Astrocyte (in vitro differentiated cells and primary cell): ENCODE measurements around the gene MAP3K20. TPM values are rescaled to one million over a fixed set of nuclear protein-coding genes. Genes with fewer than 3 reads are reported as not detected.
A peak's percentile ranks its signal among the peaks of the same experiment; 100 is the strongest.
"Not testable (repeated sequence)": the region's sequence is repeated elsewhere in the genome, so short reads cannot be mapped to it uniquely, and the experiment has no call there.

ENCODE experiments used
- DNase-seq: peaks from one replicate; pipeline ENCODE4 v3.0.0-alpha.2; 2010; ENCODE audit warnings: low read depth
- FAIRE-seq: peaks from 2 replicates; lab custom pipeline; 2011; peaks lifted over from hg19 to GRCh38; lab: Jason Lieb, UNC
- H2AFZ ChIP-seq: 2 replicates; pipeline ENCODE4 v1.6.0; 2012; ENCODE audit warnings: low read depth, low read length, inconsistent platforms
- H3K27ac ChIP-seq: 2 replicates; pipeline ENCODE4 v1.5.1; 2011; ENCODE audit warnings: low read depth, low read length, inconsistent platforms
- H3K27me3 ChIP-seq: 2 replicates; pipeline ENCODE4 v1.6.0; 2011; ENCODE audit warnings: low read length, inconsistent platforms; ENCODE audit not compliant: insufficient read depth
- H3K36me3 ChIP-seq: 2 replicates; pipeline ENCODE4 v1.5.1; 2011; ENCODE audit warnings: low read length, inconsistent platforms; ENCODE audit not compliant: insufficient read depth
- H3K4me1 ChIP-seq: 2 replicates; pipeline ENCODE4 v1.5.1; 2011; ENCODE audit warnings: low read length, inconsistent platforms; ENCODE audit not compliant: insufficient read depth
- H3K4me2 ChIP-seq: 2 replicates; pipeline ENCODE4 v1.6.0; 2012; ENCODE audit warnings: low read length, inconsistent platforms
- H3K4me3 ChIP-seq: 2 replicates; pipeline ENCODE4 v1.5.1; 2011; ENCODE audit warnings: low read depth, mild to moderate bottlenecking, low read length, inconsistent platforms; ENCODE audit not compliant: insufficient read depth
- H3K79me2 ChIP-seq: 2 replicates; pipeline ENCODE4 v1.6.0; 2012; ENCODE audit warnings: mild to moderate bottlenecking, low read length, inconsistent platforms; ENCODE audit not compliant: insufficient read depth
- H3K9ac ChIP-seq: 2 replicates; pipeline ENCODE4 v1.6.0; 2012; ENCODE audit warnings: mild to moderate bottlenecking, low read length, inconsistent platforms
- H3K9me3 ChIP-seq: 2 replicates; pipeline ENCODE4 v1.5.1; 2012; ENCODE audit warnings: low read depth, mild to moderate bottlenecking, low read length, inconsistent platforms; ENCODE audit not compliant: insufficient read depth
- H4K20me1 ChIP-seq: 2 replicates; pipeline ENCODE4 v1.6.0; 2012; ENCODE audit warnings: low read length, inconsistent platforms; ENCODE audit not compliant: insufficient read depth
- H3K27ac Mint-ChIP-seq: one replicate; pipeline ENCODE4 v1.8.0; 2021; ENCODE audit warnings: mild to moderate bottlenecking, mixed read lengths; ENCODE audit not compliant: unreplicated experiment
- H3K27me3 Mint-ChIP-seq: one replicate; pipeline ENCODE4 v1.8.0; 2021; ENCODE audit warnings: low read depth, mixed read lengths; ENCODE audit not compliant: unreplicated experiment
- H3K36me3 Mint-ChIP-seq: one replicate; pipeline ENCODE4 v1.8.0; 2021; ENCODE audit warnings: low read depth, mixed read lengths; ENCODE audit not compliant: unreplicated experiment
- H3K4me1 Mint-ChIP-seq: one replicate; pipeline ENCODE4 v1.8.0; 2021; ENCODE audit warnings: low read depth, mixed read lengths; ENCODE audit not compliant: unreplicated experiment
- H3K4me3 Mint-ChIP-seq: one replicate; pipeline ENCODE4 v1.8.0; 2021; ENCODE audit warnings: mild to moderate bottlenecking, moderate library complexity, mixed read lengths; ENCODE audit not compliant: unreplicated experiment
- H3K9me3 Mint-ChIP-seq: one replicate; pipeline ENCODE4 v1.8.0; 2021; ENCODE audit warnings: mild to moderate bottlenecking, mixed read lengths; ENCODE audit not compliant: unreplicated experiment
- CTCF ChIP-seq: IDR thresholded peaks from 2 replicates; pipeline ENCODE4 v1.5.1; 2011; ENCODE audit warnings: low read depth, mild to moderate bottlenecking, inconsistent platforms, low read length, moderate library complexity; ENCODE audit not compliant: insufficient read depth
- EZH2 ChIP-seq: IDR thresholded peaks from 2 replicates; pipeline ENCODE4 v1.6.1; 2012; ENCODE audit warnings: mild to moderate bottlenecking, low read length, inconsistent platforms; ENCODE audit not compliant: insufficient read depth
- total RNA-seq: library from RNA; stranded (reverse); gene quantifications from 2 replicates; pipeline ENCODE4 v1.2.1, GENCODE V29; 2021

MAP3K20 gene
- total RNA-seq, 1 donor from 2014 or later = 42.4 TPM

- no peak for FAIRE-seq
- DNase-seq = no peak
- Histone ChIP-seq H3K79me2 (no peaks in the 10 kb centered on the region), H3K4me2 (peak overlapping the region; percentile 24), H3K27me3 (no peaks in the 10 kb centered on the region), H3K27ac (no peak overlapping the region), H3K9me3 (no peaks in the 10 kb centered on the region), H2AFZ (no peak overlapping the region), H3K4me1 (no peaks in the 10 kb centered on the region), H3K9ac (no peak overlapping the region), H4K20me1 (no peaks in the 10 kb centered on the region), H3K4me3 (peak overlapping the region; percentile 10), H3K36me3 (no peaks in the 10 kb centered on the region)
- H3K4me3 Mint-ChIP-seq = no peak overlapping the region
- H3K27ac Mint-ChIP-seq = no peak overlapping the region
- H3K4me1 Mint-ChIP-seq = no peaks in the 10 kb centered on the region
- peaks cover 9% of the 10 kb centered on the region for H3K9me3 Mint-ChIP-seq
- H3K36me3 Mint-ChIP-seq = no peaks in the 10 kb centered on the region
- TF ChIP-seq CTCF = no peak
- no peak for TF ChIP-seq EZH2
- no peaks in the 10 kb centered on the region for H3K27me3 Mint-ChIP-seq
These were observed 231.6 kb downstream of the MAP3K20 start for GRCh38 chr2:173307293-173307692.

- not testable (repeated sequence) for H2AFZ ChIP-seq, H3K27ac ChIP-seq, H3K4me2 ChIP-seq, H4K20me1 ChIP-seq, DNase-seq, H3K27me3 ChIP-seq, H3K79me2 ChIP-seq, H3K27ac Mint-ChIP-seq, H3K27me3 Mint-ChIP-seq, H3K4me3 ChIP-seq, H3K9me3 ChIP-seq, H3K36me3 ChIP-seq, FAIRE-seq, H3K4me1 ChIP-seq, H3K4me3 Mint-ChIP-seq, H3K4me1 Mint-ChIP-seq, H3K9me3 Mint-ChIP-seq, H3K36me3 Mint-ChIP-seq, H3K9ac ChIP-seq
These were observed 233.7 kb downstream of the MAP3K20 start for GRCh38 chr2:173309370-173309769.

GRCh38 chr2:173311844-173312606, 236.4 kb downstream of the MAP3K20 start:
- Mint-ChIP-seq H3K4me1 (no peaks in the 10 kb centered on the region), H3K27me3 (no peaks in the 10 kb centered on the region), H3K4me3 (no peak overlapping the region), H3K27ac (no peak overlapping the region), H3K36me3 (no peaks in the 10 kb centered on the region), H3K9me3 (no peaks in the 10 kb centered on the region)
- Histone ChIP-seq H3K4me2 (no peak overlapping the region), H3K27ac (no peak overlapping the region), H4K20me1 (no peaks in the 10 kb centered on the region), H3K27me3 (no peaks in the 10 kb centered on the region), H3K4me1 (no peaks in the 10 kb centered on the region), H3K9ac (no peak overlapping the region), H3K36me3 (no peaks in the 10 kb centered on the region), H3K9me3 (no peaks in the 10 kb centered on the region), H3K4me3 (no peak overlapping the region), H2AFZ (no peak overlapping the region), H3K79me2 (no peaks in the 10 kb centered on the region)
- DNase-seq (no peak), FAIRE-seq (no peak)
- TF ChIP-seq EZH2 (no peak), CTCF (no peak)
